ENCODE results near the gene KRT74. TPM values are rescaled to one million over a fixed set of nuclear protein-coding genes. Genes with fewer than 3 reads are reported as not detected.

The KRT74 gene
- polyA plus RNA-seq, 4 donors: 0.27 TPM; not detected in 3

GRCh38 chr12:52517005-52517835, 56.4 kb downstream of the KRT74 start:
- Histone ChIP-seq H3K9me3 (ENCODE audit: control insufficient read depth in 2 of 2, insufficient read depth in 1 of 2, low read depth in 1 of 2, low read length in 1 of 2) (no peaks in the 10 kb centered on the region), H3K36me3 (ENCODE audit: control insufficient read depth in 3 of 3, insufficient read depth in 2 of 3, low read depth in 1 of 3, low read length in 3 of 3) (no peaks in the 10 kb centered on the region), H3K27me3 (ENCODE audit: control insufficient read depth in 3 of 3, insufficient read depth in 3 of 3, low read length in 3 of 3) (peaks cover 0 to 2% (median 0%) of the 10 kb centered on the region in 3 donors), H3K4me3 (ENCODE audit: low read depth in 1 of 3, low read length in 3 of 3) (no peak overlapping the region), H3K4me1 (ENCODE audit: control insufficient read depth in 3 of 3, insufficient read depth in 2 of 3, low read depth in 1 of 3, low read length in 2 of 3) (peaks cover 0 to 9% (median 2%) of the 10 kb centered on the region in 3 donors), H3K27ac (ENCODE audit: low read depth in 1 of 3, low read length in 2 of 3) (no peak overlapping the region)
- WGBS, 3 donors: 89 to 91% (median 91%) methylated on average over 14 of the region's 14 CpGs
- DNase-seq: no peak
- FAIRE-seq: no peak

- peaks cover 0 to 3% (median 0%) of the 10 kb centered on the region in 3 donors for H3K4me1 ChIP-seq (ENCODE audit: control insufficient read depth in 3 of 3, insufficient read depth in 2 of 3, low read depth in 1 of 3, low read length in 2 of 3)
- DNase-seq: no peak
- no peaks in the 10 kb centered on the region for H3K36me3 ChIP-seq (ENCODE audit: control insufficient read depth in 3 of 3, insufficient read depth in 2 of 3, low read depth in 1 of 3, low read length in 3 of 3)
- no peak overlapping the region for H3K4me3 ChIP-seq (ENCODE audit: low read depth in 1 of 3, low read length in 3 of 3)
- no peak overlapping the region for H3K27ac ChIP-seq (ENCODE audit: low read depth in 1 of 3, low read length in 2 of 3)
- no peak for FAIRE-seq
- WGBS, 3 donors: 79 to 87% (median 85%) methylated on average over 15 of the region's 15 CpGs
- H3K27me3 ChIP-seq (ENCODE audit: control insufficient read depth in 3 of 3, insufficient read depth in 3 of 3, low read length in 3 of 3): peaks cover 0 to 2% (median 0%) of the 10 kb centered on the region in 3 donors
- peaks cover 1 to 3% of the 10 kb centered on the region in 2 donors for H3K9me3 ChIP-seq (ENCODE audit: control insufficient read depth in 2 of 2, insufficient read depth in 1 of 2, low read depth in 1 of 2, low read length in 1 of 2)
Observed at GRCh38 chr12:52515927-52516831, 57.5 kb downstream of the KRT74 start.

Other genes with a start within 250 kb of the KRT74 start
- gene KRT85, start 206.4 kb downstream of the KRT74 start, polyA plus RNA-seq: under 1 TPM in 1 of 4 donors, not detected in 3; 0.03 TPM
- gene KRT84, start 188.2 kb downstream of the KRT74 start, polyA plus RNA-seq: not detected
- gene KRT82, start 167.5 kb downstream of the KRT74 start, polyA plus RNA-seq: not detected
- gene KRT75, start 139.5 kb downstream of the KRT74 start, polyA plus RNA-seq: under 1 TPM in 1 of 4 donors, not detected in 3; 0.01 TPM
- gene KRT6B, start 121.7 kb downstream of the KRT74 start, polyA plus RNA-seq: under 1 TPM in 1 of 4 donors, not detected in 3; 0.67 TPM
- under 1 TPM in 1 of 4 donors, not detected in 3; 0.03 TPM for gene KRT6C, start 100.0 kb downstream of the KRT74 start, polyA plus RNA-seq
- 1 to 10 TPM in 2 of 4 donors, under 1 TPM in 1, not detected in 1; 0.13 to 6.7 (median 3.2) TPM for gene KRT6A, start 80.6 kb downstream of the KRT74 start, polyA plus RNA-seq
- gene KRT5, start 53.4 kb downstream of the KRT74 start, polyA plus RNA-seq: 1 to 10 TPM in 2 of 4 donors, under 1 TPM in 2; 0.06 to 6.5 (median 3.2) TPM
- not detected for gene KRT71, start 20.7 kb downstream of the KRT74 start, polyA plus RNA-seq
- gene KRT72, start 27.6 kb upstream of the KRT74 start, polyA plus RNA-seq: 10 to 100 TPM in 1 of 4 donors, 1 to 10 TPM in 2, not detected in 1; 3.2 to 24.6 (median 9.8) TPM
- 1 to 10 TPM in 2 of 4 donors, under 1 TPM in 1, not detected in 1; 0.84 to 2.2 (median 1.4) TPM for gene KRT73, start 44.7 kb upstream of the KRT74 start, polyA plus RNA-seq
- 1 to 10 TPM in 3 of 4 donors, not detected in 1; 1.1 to 2.2 (median 1.1) TPM for gene KRT2, start 78.4 kb upstream of the KRT74 start, polyA plus RNA-seq
- under 1 TPM in 1 of 4 donors, not detected in 3; 0.50 TPM for gene KRT1, start 106.6 kb upstream of the KRT74 start, polyA plus RNA-seq
- under 1 TPM in 2 of 4 donors, not detected in 2; 0.01 to 0.86 TPM for gene KRT77, start 129.7 kb upstream of the KRT74 start, polyA plus RNA-seq
- gene KRT76, start 203.5 kb upstream of the KRT74 start, polyA plus RNA-seq: not detected
- not detected for gene KRT3, start 222.3 kb upstream of the KRT74 start, polyA plus RNA-seq
- gene KRT4, start 240.3 kb upstream of the KRT74 start, polyA plus RNA-seq: 10 to 100 TPM in 1 of 4 donors, 1 to 10 TPM in 2, under 1 TPM in 1; 0.04 to 12.3 (median 4.4) TPM

All from small intestine (tissue), 7 donors.